Myometrial cell (primary cell): ENCODE results near the gene NT5DC1. TPM values are rescaled to one million over a fixed set of nuclear protein-coding genes. Genes with fewer than 3 reads are reported as not detected.

Experiments
- total RNA-seq: library from RNA; depleted of rRNA; stranded (reverse); fragments of >200 nt; gene quantifications from 2 replicates; pipeline ENCODE4 v1.2.3, GENCODE V29; 2015

NT5DC1 gene
- 7.8 and 16.0 TPM in 2 replicates for total RNA-seq

DNA sequence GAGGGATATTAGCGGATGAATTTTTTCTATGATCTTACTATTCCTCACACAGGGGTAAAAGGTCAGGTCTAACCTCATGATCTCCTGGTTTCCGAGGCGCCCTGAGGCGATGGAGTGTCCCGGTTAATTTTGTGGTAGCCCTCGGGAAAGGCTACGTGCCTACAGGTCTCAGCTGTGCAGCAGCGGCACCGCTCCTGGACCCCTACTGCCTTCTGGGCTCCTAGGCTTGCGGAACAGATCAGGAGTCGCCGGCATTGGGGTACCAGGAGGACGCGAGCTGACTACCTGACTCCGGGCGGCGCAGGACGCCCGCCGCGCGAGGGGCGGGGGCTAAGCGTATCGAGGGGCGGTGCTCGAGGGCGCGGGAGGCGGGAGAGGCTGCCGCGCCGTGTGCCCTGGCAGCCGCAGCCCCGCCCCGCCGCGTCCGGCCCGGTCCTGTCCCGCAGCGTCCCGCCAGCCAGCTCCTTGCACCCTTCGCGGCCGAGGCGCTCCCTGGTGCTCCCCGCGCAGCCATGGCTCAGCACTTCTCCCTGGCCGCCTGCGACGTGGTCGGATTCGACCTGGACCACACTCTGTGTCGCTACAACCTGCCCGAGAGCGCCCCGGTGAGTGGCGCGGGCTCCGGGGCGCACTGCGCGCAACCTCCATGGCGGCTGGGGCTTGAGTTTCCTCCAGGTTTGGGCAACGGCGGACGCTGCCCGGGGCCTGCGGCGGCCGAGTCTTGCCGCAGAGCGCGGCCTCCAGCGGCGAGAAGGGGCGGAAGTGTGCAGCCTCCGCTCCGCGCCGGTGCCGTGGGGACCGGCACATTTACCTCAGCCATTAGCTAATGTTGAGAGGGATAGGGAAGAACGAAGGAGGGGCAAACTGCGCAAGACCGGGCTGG is at the start of gene NT5DC1:
Gene NT5DC1 (plus strand): TSS at position 435 of the 883 bp plus-strand sequence. CDS start 78 bp downstream, at position 513.

DNA sequence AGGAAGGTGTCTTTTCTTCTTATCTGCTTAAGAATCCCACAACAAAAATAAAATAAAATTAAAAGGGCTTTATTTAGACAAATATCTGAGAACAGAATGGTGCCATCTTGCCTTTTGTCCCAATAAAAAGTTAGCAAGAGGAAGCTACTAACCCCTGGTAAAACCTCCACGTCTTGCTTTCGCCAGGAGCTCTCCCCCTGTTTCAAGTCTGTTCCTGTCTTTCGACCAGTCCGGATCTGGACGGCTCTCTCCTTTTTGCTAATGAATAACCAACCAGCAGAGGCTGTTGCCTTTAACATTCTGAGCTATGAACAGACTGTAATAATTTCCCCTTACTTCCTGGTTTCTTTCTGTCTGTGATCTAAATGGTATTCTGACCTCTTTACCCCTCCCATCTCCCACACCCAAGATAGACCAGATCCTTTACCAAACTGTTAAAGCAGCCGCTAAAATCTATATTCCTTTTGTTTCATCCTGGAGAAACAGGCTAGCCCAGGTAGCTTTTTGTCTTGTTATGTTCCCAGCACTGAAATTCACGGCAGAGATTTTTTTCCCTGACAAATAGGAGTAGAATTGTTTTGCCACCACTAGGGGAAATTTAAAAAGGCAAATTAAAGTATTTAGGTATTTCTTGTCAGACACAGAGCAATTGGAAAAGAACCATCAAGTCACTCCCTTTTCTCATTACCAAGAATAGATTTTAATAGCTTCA is 39.9 kb upstream of the NT5DC1 start, which contains the start of gene FRK:
Gene FRK (minus strand): TSS at position 320 of the 712 bp plus-strand sequence. CDS start 580 bp downstream, outside the sequence.

DNA sequence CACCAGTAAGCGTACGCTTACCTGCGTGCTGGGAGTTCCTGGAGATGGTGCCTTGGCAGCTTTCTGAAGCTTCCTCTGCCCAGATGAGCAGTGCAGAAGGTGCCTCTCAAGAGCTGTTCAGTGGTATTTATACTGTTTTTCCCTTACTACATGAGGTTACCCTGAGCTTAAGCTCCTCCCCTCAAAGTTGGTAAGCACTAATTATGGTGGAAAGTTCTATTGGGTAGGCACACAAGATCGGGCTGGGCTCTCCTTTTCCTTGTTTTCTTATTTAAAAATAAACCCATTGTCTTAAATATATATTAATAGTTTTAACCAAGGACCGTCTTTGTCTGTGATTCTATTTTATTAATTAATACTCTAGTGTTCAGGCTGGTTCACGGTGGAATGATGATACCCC is 25.4 kb downstream of the NT5DC1 start, which contains the start of gene COL10A1:
Gene COL10A1 (minus strand): TSS at position 101 of the 400 bp plus-strand sequence. CDS start 640 bp downstream, outside the sequence.

DNA sequence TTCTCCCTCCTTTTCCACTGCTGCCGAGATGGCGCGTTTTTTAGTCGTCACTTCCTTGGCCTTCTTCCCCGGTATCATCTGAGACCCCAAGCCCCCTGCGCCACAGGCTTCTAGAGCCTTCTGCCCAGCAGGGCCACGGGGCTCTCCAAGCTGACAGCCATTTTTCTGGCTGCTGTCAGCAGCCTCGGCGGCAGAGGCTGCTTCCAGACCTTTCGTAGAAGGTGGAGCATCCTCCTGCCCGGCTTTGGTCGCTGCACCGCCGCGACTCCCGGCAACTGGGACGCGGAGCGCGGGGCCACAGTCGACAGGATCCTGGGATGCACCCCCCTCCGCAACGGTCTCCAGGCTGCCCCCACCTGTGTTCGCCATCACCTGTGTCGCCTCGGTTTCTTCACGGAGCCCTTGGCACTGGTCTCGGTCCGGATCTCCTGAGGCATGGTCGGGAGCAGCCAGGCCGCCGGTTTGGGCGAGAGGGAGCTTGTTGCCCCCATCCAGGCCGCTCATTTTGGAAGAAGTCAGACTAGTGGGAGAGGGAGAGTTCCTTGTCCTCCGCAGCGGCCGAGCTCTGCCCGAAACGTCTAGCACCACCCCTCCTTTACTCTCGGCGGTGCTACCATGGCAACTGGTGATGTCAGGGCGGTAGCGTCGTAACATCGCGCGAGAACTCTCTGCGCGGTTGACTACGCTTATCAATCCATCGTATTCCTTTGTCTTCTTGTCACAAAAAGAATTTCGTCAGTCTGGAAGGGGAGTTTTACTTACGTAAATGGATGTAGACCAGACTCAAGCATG is 153.0 kb downstream of the NT5DC1 start, which contains the start of gene TSPYL4:
Gene TSPYL4 (minus strand): TSS at position 571 of the 792 bp plus-strand sequence. CDS start 67 bp downstream, at position 504.

DNA sequence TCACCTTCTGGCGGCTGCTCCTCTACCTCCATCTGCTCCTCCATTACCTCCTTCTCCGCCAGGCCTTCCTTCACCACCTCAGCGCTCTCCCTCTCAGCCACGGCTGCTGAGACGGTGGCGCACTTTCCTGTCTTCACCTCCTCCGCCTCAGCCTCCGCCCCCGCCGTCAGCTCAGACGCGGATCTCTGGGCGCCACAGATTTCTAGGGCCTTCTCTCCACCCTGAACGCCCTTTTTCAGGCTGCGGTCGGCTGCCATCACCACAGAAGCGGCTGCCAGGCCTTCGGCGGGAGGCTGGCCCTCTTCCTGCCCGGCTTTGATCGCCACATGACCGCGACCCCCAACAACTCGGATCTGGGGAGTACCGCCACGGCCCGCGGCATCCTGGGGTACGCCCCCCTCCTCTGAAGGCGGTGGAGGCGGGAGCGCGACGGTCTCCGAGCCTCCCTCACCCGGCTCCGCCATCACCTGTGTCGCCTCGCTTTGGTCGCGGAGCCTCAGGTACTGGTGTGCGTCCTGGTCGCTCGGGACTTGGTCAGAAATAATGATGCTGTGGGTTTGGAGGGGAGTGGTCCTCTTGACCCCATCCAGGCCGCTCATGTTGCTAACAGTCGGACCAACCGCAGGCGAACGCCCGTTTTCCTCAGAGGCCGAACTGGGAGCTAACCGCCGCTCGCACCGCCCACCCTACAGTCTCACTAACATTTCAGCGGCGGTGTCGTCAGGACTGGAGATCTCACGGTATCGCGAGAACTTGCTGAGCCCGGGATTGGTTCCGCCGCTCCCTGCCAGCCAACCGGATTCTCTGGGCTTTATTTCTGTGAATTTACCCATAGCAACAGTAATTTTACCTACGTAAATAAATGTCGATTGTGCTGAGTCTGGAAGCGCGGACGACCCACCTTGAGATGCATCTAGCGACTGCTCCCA is 178.8 kb downstream of the NT5DC1 start, which contains the start of gene TSPYL1:
Gene TSPYL1 (minus strand): TSS at position 699 of the 929 bp plus-strand sequence. CDS start 100 bp downstream, at position 599.

Other genes with a start within 250 kb of the NT5DC1 start
- 0.18 and 0.29 TPM in 2 replicates for gene FRK, start 40.0 kb upstream of the NT5DC1 start, total RNA-seq
- 0.29 TPM in 1 of 2 replicates, not detected in the other for gene COL10A1, start 25.3 kb downstream of the NT5DC1 start, total RNA-seq
- 11.7 and 13.8 TPM in 2 replicates for gene TSPYL4, start 153.2 kb downstream of the NT5DC1 start, total RNA-seq
- gene TSPYL1, start 179.1 kb downstream of the NT5DC1 start, total RNA-seq = 68.3 and 84.4 TPM in 2 replicates